Measurements from ENCODE around the gene JADE2. TPM values are rescaled to one million over a fixed set of nuclear protein-coding genes. Genes with fewer than 3 reads are reported as not detected.

The JADE2 gene
- total and polyA plus RNA-seq, 2 of the 8 experiments (the other 6 are each of a cell fraction or from before 2014, with no cell fraction given): 19.2 to 55.8 TPM

GRCh38 chr5:134493461-134494055 is 31.9 kb upstream of the JADE2 start:
- H3K27me3 ChIP-seq (replicated peaks in 1 of 4; ENCODE audit: control insufficient read depth in 3 of 4, extremely low read depth in 1 of 4, insufficient read depth in 3 of 4, low read length in 3 of 4): no peaks in the 10 kb centered on the region
- no peaks in the 10 kb centered on the region for H3K9me3 ChIP-seq (ENCODE audit: insufficient read depth in 2 of 2, low read depth in 1 of 2, low read length in 1 of 2)
- CTCF ChIA-PET (ENCODE audit: partially characterized antibody): interaction anchor here (0.9 to 3.7 kb wide), 4 partner anchors 12 to 75 kb away, joined by 3 to 14 read pairs (median 6); no protein-coding TSS in a partner anchor
- H4K8ac ChIP-seq (ENCODE audit: extremely low read depth, insufficient read depth, low read length): no peak overlapping the region
- no peaks in the 10 kb centered on the region for H3K4me1 ChIP-seq (replicated peaks in 1 of 4; ENCODE audit: control insufficient read depth in 3 of 4, insufficient read depth in 4 of 4, low read length in 3 of 4)
- H3K27ac ChIP-seq (ENCODE audit: low read depth, low read length): no peak overlapping the region
- H3K9ac ChIP-seq (replicated peaks in 1 of 4; ENCODE audit: extremely low read depth in 1 of 4, low read depth in 3 of 4, low read length in 3 of 4): no peak overlapping the region
- no peak overlapping the region for H3K23ac ChIP-seq (ENCODE audit: insufficient read length)
- no peak overlapping the region; the same call in 1 of the 2 replicates for H2BK12ac ChIP-seq (ENCODE audit: low read depth, low read length)
- POLR2A ChIA-PET (ENCODE audit: partially characterized antibody): interaction anchor here (1.7 kb wide), 1 partner anchor 18 kb away, joined by 8 read pairs; no protein-coding TSS in a partner anchor
- no peak overlapping the region for H2BK5ac ChIP-seq (ENCODE audit: low read depth, low read length)
- H2BK120ac ChIP-seq (replicated peaks; ENCODE audit: low read depth, low read length): no peak overlapping the region
- 82% methylated on average over 4 of the region's 4 CpGs; no CpG with 5 or more reads in 1 of the 2 experiments for WGBS, 2 experiments (ENCODE audit: extremely low coverage in 1 of 2, insufficient coverage in 1 of 2, insufficient read length in 1 of 2, insufficient replicate concordance in 2 of 2, low coverage in 1 of 2, low lambda C conversion rate in 2 of 2, missing lambda C conversion rate in 1 of 2)
- H2BK20ac ChIP-seq (ENCODE audit: low read length): no peak overlapping the region
- no peak overlapping the region for H2BK15ac ChIP-seq (ENCODE audit: low read length)
- no peaks in the 10 kb centered on the region for H3K79me1 ChIP-seq (ENCODE audit: low read depth, low read length)
- no peaks in the 10 kb centered on the region for H3K79me2 ChIP-seq (ENCODE audit: control insufficient read depth in 1 of 2, insufficient read depth in 2 of 2, low read length in 2 of 2)
- H3K18ac ChIP-seq (ENCODE audit: extremely low read depth, low read length): no peak overlapping the region
- H4K5ac ChIP-seq (ENCODE audit: insufficient read length, low read depth, low read length): no peak overlapping the region
- no peaks in the 10 kb centered on the region; the same call in 1 of the 2 replicates for H3K23me2 ChIP-seq (ENCODE audit: low read depth, low read length)
- H3K4me2 ChIP-seq (ENCODE audit: insufficient read depth in 1 of 2, low read depth in 2 of 2, low read length in 2 of 2): no peak overlapping the region
- H2AFZ ChIP-seq (ENCODE audit: low read length): no peak overlapping the region
- TF ChIP-seq JUND (IDR thresholded peaks at IDR 0.05; ENCODE audit: low read length) (no peak), USF2 (IDR thresholded peaks at IDR 0.05; ENCODE audit: low read length) (no peak)
- no peak overlapping the region for H4K91ac ChIP-seq (replicated peaks; ENCODE audit: insufficient read length, low read length)
- no peak overlapping the region for H2AK5ac ChIP-seq (ENCODE audit: low read depth, low read length)
- H4K20me1 ChIP-seq (replicated peaks in 1 of 2; ENCODE audit: control insufficient read depth in 1 of 2, insufficient read depth in 2 of 2, low read length in 2 of 2): no peaks in the 10 kb centered on the region
- H3K4me3 ChIP-seq (ENCODE audit: extremely low read depth in 1 of 4, insufficient read depth in 2 of 4, low read depth in 3 of 4, low read length in 4 of 4): no peak overlapping the region
- no peak for FAIRE-seq
- no peak overlapping the region for H3K4ac ChIP-seq (replicated peaks; ENCODE audit: insufficient read length, low read depth, low read length)
- no peak overlapping the region for H3K56ac ChIP-seq (replicated peaks; ENCODE audit: insufficient read length, low read depth, low read length)
- no peak for DNase-seq (ENCODE audit: low read depth in 1 of 2, low spot score in 2 of 2)
- no peaks in the 10 kb centered on the region for H3K36me3 ChIP-seq (ENCODE audit: control insufficient read depth in 2 of 4, insufficient read depth in 4 of 4, low read length in 3 of 4)
- no peak overlapping the region for H3K14ac ChIP-seq (ENCODE audit: insufficient read length)

All from H1 (cell line).